ENCODE measurements around the gene HOXC5. TPM values are rescaled to one million over a fixed set of nuclear protein-coding genes. Genes with fewer than 3 reads are reported as not detected.
A peak's percentile ranks its signal among the peaks of the same experiment; 100 is the strongest.
"Not testable (repeated sequence)": the region's sequence is repeated elsewhere in the genome, so short reads cannot be mapped to it uniquely, and the experiment has no call there.

The HOXC5 gene
- total RNA-seq, 4 donors from 2014 or later = 0.36 to 1.4 TPM; not detected in 2

GRCh38 chr12:54071942-54072341, 39.1 kb downstream of the HOXC5 start:
- intact Hi-C loops (cut with DNase I; ENCODE audit: low total_unique reads) = no loop called here
- Histone ChIP-seq H3K27ac (no peak overlapping the region), H3K4me3 (no peak overlapping the region), H3K27me3 (no peaks in the 10 kb centered on the region), H3K9me3 (no peaks in the 10 kb centered on the region), H3K36me3 (no peaks in the 10 kb centered on the region), H3K4me1 (no peaks in the 10 kb centered on the region)
- in situ Hi-C loops (cut with MboI; ENCODE audit: low sequenced_read_pairs in 4 of 4) = no loop called here
- no peak for DNase-seq
- ATAC-seq = no peak
- no peak for TF ChIP-seq CTCF (IDR thresholded peaks at IDR 0.05 in 4 of 5, conservative IDR thresholded peaks at IDR 0.05 in 1 of 5)
- TF ChIP-seq POLR2A (IDR thresholded peaks at IDR 0.05) = no peak

GRCh38 chr12:54074308-54074707, 41.5 kb downstream of the HOXC5 start:
- no peaks in the 10 kb centered on the region for H3K9me3 ChIP-seq
- in situ Hi-C loops (cut with MboI; ENCODE audit: low sequenced_read_pairs in 4 of 4) = no loop called here
- no peaks in the 10 kb centered on the region for H3K4me1 ChIP-seq
- TF ChIP-seq CTCF (IDR thresholded peaks at IDR 0.05 in 4 of 5, conservative IDR thresholded peaks at IDR 0.05 in 1 of 5) (no peak), POLR2A (IDR thresholded peaks at IDR 0.05) (no peak)
- no peaks in the 10 kb centered on the region for H3K27me3 ChIP-seq
- no peaks in the 10 kb centered on the region for H3K36me3 ChIP-seq
- no peak overlapping the region for H3K4me3 ChIP-seq
- ATAC-seq (no peak), DNase-seq (no peak)
- intact Hi-C loops (cut with DNase I; ENCODE audit: low total_unique reads) = no loop called here
- H3K27ac ChIP-seq = no peak overlapping the region

GRCh38 chr12:54075409-54075808, 42.6 kb downstream of the HOXC5 start:
- in situ Hi-C loops (cut with MboI; ENCODE audit: low sequenced_read_pairs in 4 of 4) = no loop called here

GRCh38 chr12:54075974-54076373, 43.1 kb downstream of the HOXC5 start:
- H3K4me1 ChIP-seq = no peaks in the 10 kb centered on the region
- no peak overlapping the region for H3K27ac ChIP-seq
- H3K9me3 ChIP-seq = no peaks in the 10 kb centered on the region
- H3K27me3 ChIP-seq = no peaks in the 10 kb centered on the region
- in situ Hi-C loops (cut with MboI; ENCODE audit: low sequenced_read_pairs in 4 of 4) (no loop called here), intact Hi-C loops (cut with DNase I; ENCODE audit: low total_unique reads) (no loop called here)
- DNase-seq (no peak), ATAC-seq (no peak)
- no peaks in the 10 kb centered on the region for H3K36me3 ChIP-seq
- no peak overlapping the region for H3K4me3 ChIP-seq
- TF ChIP-seq POLR2A (IDR thresholded peaks at IDR 0.05) (no peak), CTCF (IDR thresholded peaks at IDR 0.05 in 4 of 5, conservative IDR thresholded peaks at IDR 0.05 in 1 of 5) (no peak)

More at GRCh38 chr12:54075409-54075808, 42.6 kb downstream of the HOXC5 start:
- TF ChIP-seq CTCF (IDR thresholded peaks at IDR 0.05 in 4 of 5, conservative IDR thresholded peaks at IDR 0.05 in 1 of 5) (no peak), POLR2A (IDR thresholded peaks at IDR 0.05) (no peak)
- H3K27ac ChIP-seq = no peak overlapping the region
- no peaks in the 10 kb centered on the region for H3K9me3 ChIP-seq
- H3K4me3 ChIP-seq = no peak overlapping the region
- no peaks in the 10 kb centered on the region for H3K4me1 ChIP-seq
- DNase-seq (no peak), ATAC-seq (no peak)
- H3K27me3 ChIP-seq = no peaks in the 10 kb centered on the region
- intact Hi-C loops (cut with DNase I; ENCODE audit: low total_unique reads) = no loop called here
- H3K36me3 ChIP-seq = no peaks in the 10 kb centered on the region

- H3K4me3 ChIP-seq = peak overlapping the region in 1 of 4 donors; percentile 17
- DNase-seq; H3K27me3 ChIP-seq; H3K36me3 ChIP-seq; ATAC-seq; H3K9me3 ChIP-seq; intact Hi-C loops (cut with DNase I; ENCODE audit: low total_unique reads); H3K4me1 ChIP-seq; in situ Hi-C loops (cut with MboI; ENCODE audit: low sequenced_read_pairs in 4 of 4): not testable (repeated sequence)
- H3K27ac ChIP-seq = peak overlapping the region in 3 of 4 donors; percentile 7 to 38 (median 7)
Measured at GRCh38 chr12:54077843-54078242, 45.0 kb downstream of the HOXC5 start.

- H3K4me1 ChIP-seq; H3K9me3 ChIP-seq; H3K36me3 ChIP-seq; intact Hi-C loops (cut with DNase I; ENCODE audit: low total_unique reads); DNase-seq; in situ Hi-C loops (cut with MboI; ENCODE audit: low sequenced_read_pairs in 4 of 4); ATAC-seq; H3K27me3 ChIP-seq: not testable (repeated sequence)
- Histone ChIP-seq H3K4me3 (peak overlapping the region in 1 of 4 donors; percentile 13), H3K27ac (peak overlapping the region; percentile 9 to 55 (median 31))
Measured at GRCh38 chr12:54079115-54079514, 46.3 kb downstream of the HOXC5 start.

GRCh38 chr12:54080008-54080924, 47.4 kb downstream of the HOXC5 start:
- H3K4me1 ChIP-seq; H3K9me3 ChIP-seq; DNase-seq; H3K27me3 ChIP-seq; H3K4me3 ChIP-seq; ATAC-seq; in situ Hi-C loops (cut with MboI; ENCODE audit: low sequenced_read_pairs in 4 of 4); H3K36me3 ChIP-seq; intact Hi-C loops (cut with DNase I; ENCODE audit: low total_unique reads): not testable (repeated sequence)
- H3K27ac ChIP-seq = peak overlapping the region in 3 of 4 donors; percentile 30 to 63 (median 58)
